ENCODE data around the gene GORAB. TPM values are rescaled to one million over a fixed set of nuclear protein-coding genes. Genes with fewer than 3 reads are reported as not detected.

Gene GORAB
- total and polyA plus RNA-seq, 10 of the 15 experiments (the other 5 are each of a cell fraction or from before 2014, with no cell fraction given), result 5.5 to 38.6 (median 10.3) TPM

DNA sequence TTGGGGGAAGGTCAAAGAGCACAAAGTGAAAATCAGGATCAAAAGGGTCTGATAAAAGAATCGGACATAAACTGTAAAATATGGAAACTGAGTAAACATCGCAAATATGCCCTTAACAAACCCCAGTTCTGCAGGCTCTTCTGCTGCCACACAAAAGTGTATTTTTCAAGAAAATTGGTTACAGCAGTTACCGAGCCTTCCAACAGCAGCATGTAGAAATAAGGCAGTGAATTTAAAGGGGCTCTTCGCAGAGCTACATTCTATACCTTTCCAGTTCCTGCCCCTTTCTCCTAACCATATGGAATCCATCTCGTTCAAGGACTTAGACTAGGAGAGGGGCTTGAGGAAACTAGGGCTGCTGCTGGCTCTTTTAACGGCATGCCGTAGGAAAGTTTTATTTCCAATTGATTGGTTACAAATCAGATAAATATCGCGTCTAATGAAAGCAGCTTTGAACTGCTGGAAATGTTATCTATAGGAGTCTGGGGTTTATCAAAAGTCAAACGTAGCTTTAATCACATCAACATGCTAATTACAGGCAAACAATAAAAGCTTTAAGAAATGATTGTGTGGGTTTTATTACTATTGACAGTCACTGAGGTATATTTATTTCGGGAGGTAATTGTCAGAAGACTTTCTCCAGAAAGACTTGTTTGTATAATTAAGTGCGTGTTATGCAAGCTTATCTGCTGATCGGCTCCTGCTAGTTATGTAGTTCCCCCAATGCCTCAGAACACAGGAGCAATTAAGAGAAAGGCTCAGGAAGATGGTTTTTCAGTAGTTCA lies 59.1 kb downstream of the GORAB start:
- intact Hi-C loops (cut with micrococcal nuclease; ENCODE audit: unreplicated experiment) (loop anchor here (10.0 kb wide), 1 partner anchor 74 kb away; the partner anchor contains the start of gene PRRX1), in situ Hi-C loops (cut with MboI) (no loop called here)
- ChIA-PET POLR2A (interaction anchor here (0.5 to 2.0 kb wide), 7 partner anchors 28 to 74 kb away, joined by 3 to 9 read pairs (median 5); partner anchors contain the start of genes GORAB and PRRX1), SMC1A (ENCODE audit: uncharacterized antibody, unreplicated experiment) (interaction anchor here (0.7 to 3.5 kb wide), 17 partner anchors 8 to 99 kb away, joined by 3 to 35 read pairs (median 4); no protein-coding TSS in a partner anchor), RAD21 (ENCODE audit: unreplicated experiment) (interaction anchor here (0.5 to 4.5 kb wide), 16 partner anchors 23 to 1988 kb away, joined by 3 to 46 read pairs (median 4); partner anchors contain the start of gene GORAB), CTCF (interaction anchor here (1.1 to 1.5 kb wide), 4 partner anchors 16 to 280 kb away, joined by 3 to 6 read pairs (median 3); no protein-coding TSS in a partner anchor)
- FAIRE-seq (no peak), DNase-seq (ENCODE audit: low read depth, low spot score) (no peak), ATAC-seq (no peak)
- Histone ChIP-seq H3K9me3 (replicated peaks; ENCODE audit: control insufficient read depth, insufficient read depth, low read length) (no peaks in the 10 kb centered on the region), H3K4me3 (no peak overlapping the region), H3K9ac (ENCODE audit: control insufficient read depth, insufficient read depth, low read length) (no peak overlapping the region), H2AFZ (ENCODE audit: control insufficient read depth, low read depth, low read length) (no peak overlapping the region), H3K36me3 (ENCODE audit: control insufficient read depth in 2 of 2, insufficient read depth in 2 of 2, low read length in 1 of 2) (no peaks in the 10 kb centered on the region), H3K27ac (ENCODE audit: control insufficient read depth, insufficient read depth) (no peak overlapping the region), H3K27me3 (replicated peaks in 1 of 2; ENCODE audit: control insufficient read depth in 2 of 2, insufficient read depth in 2 of 2, low read length in 1 of 2) (no peaks in the 10 kb centered on the region), H3K4me1 (ENCODE audit: control insufficient read depth, insufficient read depth, low read length) (no peaks in the 10 kb centered on the region), H3K4me2 (ENCODE audit: control insufficient read depth, insufficient read depth) (no peak overlapping the region), H4K20me1 (ENCODE audit: control insufficient read depth, insufficient read depth) (no peaks in the 10 kb centered on the region), H3K79me2 (ENCODE audit: control insufficient read depth, insufficient read depth, low read length) (no peaks in the 10 kb centered on the region)
- 40% methylated on average over 13 of the region's 13 CpGs for WGBS (ENCODE audit: insufficient coverage, insufficient replicate concordance, low lambda C conversion rate, missing lambda C conversion rate)
- no TSS peak for BruUV-seq (replicated peaks)
- TF ChIP-seq MYB (IDR thresholded peaks at IDR 0.05; ENCODE audit: borderline replicate concordance, low read depth, low read length), result no peak
- TF ChIP-seq, protein P1, sequence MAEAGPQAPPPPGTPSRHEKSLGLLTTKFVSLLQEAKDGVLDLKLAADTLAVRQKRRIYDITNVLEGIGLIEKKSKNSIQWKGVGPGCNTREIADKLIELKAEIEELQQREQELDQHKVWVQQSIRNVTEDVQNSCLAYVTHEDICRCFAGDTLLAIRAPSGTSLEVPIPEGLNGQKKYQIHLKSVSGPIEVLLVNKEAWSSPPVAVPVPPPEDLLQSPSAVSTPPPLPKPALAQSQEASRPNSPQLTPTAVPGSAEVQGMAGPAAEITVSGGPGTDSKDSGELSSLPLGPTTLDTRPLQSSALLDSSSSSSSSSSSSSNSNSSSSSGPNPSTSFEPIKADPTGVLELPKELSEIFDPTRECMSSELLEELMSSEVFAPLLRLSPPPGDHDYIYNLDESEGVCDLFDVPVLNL (IDR thresholded peaks at IDR 0.05; ENCODE audit: low read depth, low read length), result no peak
